Measurements from ENCODE around the gene DKK3.

Gene DKK3

DNA sequence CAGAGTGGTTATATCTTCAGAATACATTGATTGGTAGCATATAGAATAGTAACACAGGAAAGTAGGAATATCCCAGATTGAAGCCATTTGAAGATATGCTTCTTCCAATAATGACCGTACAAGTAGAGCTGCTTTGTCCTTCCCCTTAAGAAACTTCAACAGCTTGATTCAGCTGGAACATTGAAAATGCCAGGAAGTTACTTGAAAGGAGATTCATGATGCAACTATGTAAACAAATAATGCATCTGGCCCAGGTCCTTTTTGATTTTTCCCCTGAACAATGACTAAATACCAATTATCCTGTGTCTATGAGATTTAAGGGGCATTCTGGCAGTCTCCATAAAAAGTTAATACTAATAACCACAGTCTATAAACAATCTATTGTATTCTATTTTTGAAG lies 3.0 kb downstream of the DKK3 start:
- in situ Hi-C loops (cut with HindIII; ENCODE audit: low sequenced_read_pairs) = no loop called here
- no peak overlapping the region for H3K4me3 ChIP-seq (ENCODE audit: low read depth, low read length)
- no peak for DNase-seq (ENCODE audit: low read depth)
- no peak for TF ChIP-seq CTCF (IDR thresholded peaks at IDR 0.05; ENCODE audit: low read depth, low read length, missing control alignments)

DNA sequence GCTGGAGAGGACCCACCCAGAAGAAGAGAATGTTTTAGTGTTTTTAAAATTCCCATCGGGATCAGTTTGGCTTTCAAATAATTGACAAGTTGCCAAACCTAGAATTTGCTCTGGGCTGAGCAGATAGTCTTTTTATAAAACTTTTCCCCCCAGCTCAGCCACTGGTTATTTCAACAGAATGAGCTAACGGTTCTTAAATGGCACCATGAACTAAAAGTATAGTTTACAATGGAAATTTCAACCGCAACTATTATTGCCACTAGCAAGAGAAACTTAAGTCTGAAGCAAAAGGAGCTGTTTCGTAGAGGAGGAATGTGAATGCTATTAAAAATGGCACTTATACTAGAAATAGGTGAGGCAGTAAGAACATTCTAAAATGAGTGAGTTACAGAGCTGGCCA lies 3.4 kb downstream of the DKK3 start:
- H3K4me3 ChIP-seq (ENCODE audit: low read depth, low read length) = no peak overlapping the region
- TF ChIP-seq CTCF (IDR thresholded peaks at IDR 0.05; ENCODE audit: low read depth, low read length, missing control alignments) = no peak
- no peak for DNase-seq (ENCODE audit: low read depth)
- in situ Hi-C loops (cut with HindIII; ENCODE audit: low sequenced_read_pairs) = no loop called here

GRCh38 chr11:12003815-12004214 lies 4.6 kb downstream of the DKK3 start:
- in situ Hi-C loops (cut with HindIII; ENCODE audit: low sequenced_read_pairs) = no loop called here
- DNase-seq (ENCODE audit: low read depth) = no peak
- no peak overlapping the region for H3K4me3 ChIP-seq (ENCODE audit: low read depth, low read length)

DNA sequence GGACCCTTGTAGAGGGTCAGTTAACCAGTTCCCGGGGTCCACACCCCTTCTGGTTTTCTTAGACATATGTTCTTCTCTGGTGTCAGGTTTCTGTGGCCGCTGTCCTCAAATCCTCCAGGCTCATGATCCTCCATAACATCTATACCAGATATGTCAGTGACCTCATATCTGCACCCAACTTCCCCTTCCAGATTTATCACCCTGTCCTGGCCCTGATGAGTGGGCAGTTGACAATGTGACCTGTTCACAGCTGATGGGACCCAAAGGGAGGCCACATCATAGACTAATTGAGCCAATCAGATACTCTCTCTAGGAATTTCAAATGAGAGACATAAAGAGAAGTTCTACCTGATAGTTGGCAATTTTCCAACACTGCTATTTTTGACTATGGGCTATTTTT lies 5.1 kb downstream of the DKK3 start:
- TF ChIP-seq CTCF (IDR thresholded peaks at IDR 0.05; ENCODE audit: low read depth, low read length, missing control alignments) = no peak
- DNase-seq (ENCODE audit: low read depth) = no peak
- no peak overlapping the region for H3K4me3 ChIP-seq (ENCODE audit: low read depth, low read length)
- in situ Hi-C loops (cut with HindIII; ENCODE audit: low sequenced_read_pairs) = no loop called here

More at GRCh38 chr11:12003815-12004214, 4.6 kb downstream of the DKK3 start:
- TF ChIP-seq CTCF (IDR thresholded peaks at IDR 0.05; ENCODE audit: low read depth, low read length, missing control alignments) = no peak

- in situ Hi-C loops (cut with HindIII; ENCODE audit: low sequenced_read_pairs) = no loop called here
- H3K4me3 ChIP-seq (ENCODE audit: low read depth, low read length) = no peak overlapping the region
- DNase-seq (ENCODE audit: low read depth) = no peak
- TF ChIP-seq CTCF (IDR thresholded peaks at IDR 0.05; ENCODE audit: low read depth, low read length, missing control alignments) = no peak
Measured at GRCh38 chr11:12001186-12001585, 7.2 kb downstream of the DKK3 start.

DNA sequence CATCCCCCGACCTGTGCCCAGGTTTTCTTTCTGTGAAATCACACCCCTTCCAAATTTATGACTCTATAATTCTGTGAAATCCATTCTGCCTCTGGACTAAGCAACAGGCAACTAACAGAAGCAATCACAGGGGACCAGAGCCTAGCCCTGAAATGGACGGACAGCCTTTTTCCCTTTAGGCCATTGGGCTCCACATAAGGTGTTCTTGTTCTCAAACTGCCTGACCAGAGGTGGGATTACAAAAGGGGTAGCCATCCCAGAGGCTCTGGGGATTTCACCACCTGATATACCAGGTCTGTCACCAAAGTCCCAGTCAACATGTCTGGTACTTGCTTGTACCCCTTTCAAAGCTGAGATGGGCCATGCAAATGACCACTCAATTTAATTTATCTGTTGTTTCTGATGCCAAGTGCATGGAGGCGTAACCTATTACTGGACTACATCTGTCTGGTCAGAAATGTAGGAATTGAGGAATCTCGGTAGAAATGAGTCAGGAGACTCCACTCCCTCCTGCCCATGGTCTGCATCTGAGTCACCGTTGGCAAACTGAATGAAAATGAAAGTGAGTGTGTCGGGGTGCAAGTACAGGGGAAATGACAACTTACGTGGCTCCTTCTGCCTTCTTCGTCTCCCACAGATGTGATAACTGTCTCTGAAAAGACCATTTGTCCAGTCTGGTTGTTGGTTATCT lies 10.2 kb downstream of the DKK3 start:
- peak; percentile 82 for DNase-seq (ENCODE audit: low read depth)
- peak overlapping the region; percentile 0 for H3K4me3 ChIP-seq (ENCODE audit: low read depth, low read length)
- in situ Hi-C loops (cut with HindIII; ENCODE audit: low sequenced_read_pairs) = no loop called here
- TF ChIP-seq CTCF (IDR thresholded peaks at IDR 0.05; ENCODE audit: low read depth, low read length, missing control alignments) = no peak

- DNase-seq (ENCODE audit: low read depth) = no peak
- in situ Hi-C loops (cut with HindIII; ENCODE audit: low sequenced_read_pairs) = no loop called here
Measured at GRCh38 chr11:11997049-11997322, 11.4 kb downstream of the DKK3 start.

More at GRCh38 chr11:11997049-11997322, 11.4 kb downstream of the DKK3 start:
- TF ChIP-seq CTCF (IDR thresholded peaks at IDR 0.05; ENCODE audit: low read depth, low read length, missing control alignments) = no peak
- H3K4me3 ChIP-seq (ENCODE audit: low read depth, low read length) = no peak overlapping the region

Data from astrocyte of the cerebellum (primary cell).